T-helper 1 cell (primary cell): ENCODE data around the gene PSMB4.
"Not testable (repeated sequence)": the region's sequence is repeated elsewhere in the genome, so short reads cannot be mapped to it uniquely, and the experiment has no call there.

Experiments
- DNase-seq, 5 donors: peaks; one replicate each; pipeline ENCODE4 v3.0.0-alpha.2; 2012 to 2020
- total RNA-seq, 4 donors: gene quantifications; one replicate each; lab custom pipeline; 2026; lab: John Stamatoyannopoulos, UW

PSMB4 gene
- total RNA-seq, result 152 to 173 (median 167) reads per million in 4 donors

DNA sequence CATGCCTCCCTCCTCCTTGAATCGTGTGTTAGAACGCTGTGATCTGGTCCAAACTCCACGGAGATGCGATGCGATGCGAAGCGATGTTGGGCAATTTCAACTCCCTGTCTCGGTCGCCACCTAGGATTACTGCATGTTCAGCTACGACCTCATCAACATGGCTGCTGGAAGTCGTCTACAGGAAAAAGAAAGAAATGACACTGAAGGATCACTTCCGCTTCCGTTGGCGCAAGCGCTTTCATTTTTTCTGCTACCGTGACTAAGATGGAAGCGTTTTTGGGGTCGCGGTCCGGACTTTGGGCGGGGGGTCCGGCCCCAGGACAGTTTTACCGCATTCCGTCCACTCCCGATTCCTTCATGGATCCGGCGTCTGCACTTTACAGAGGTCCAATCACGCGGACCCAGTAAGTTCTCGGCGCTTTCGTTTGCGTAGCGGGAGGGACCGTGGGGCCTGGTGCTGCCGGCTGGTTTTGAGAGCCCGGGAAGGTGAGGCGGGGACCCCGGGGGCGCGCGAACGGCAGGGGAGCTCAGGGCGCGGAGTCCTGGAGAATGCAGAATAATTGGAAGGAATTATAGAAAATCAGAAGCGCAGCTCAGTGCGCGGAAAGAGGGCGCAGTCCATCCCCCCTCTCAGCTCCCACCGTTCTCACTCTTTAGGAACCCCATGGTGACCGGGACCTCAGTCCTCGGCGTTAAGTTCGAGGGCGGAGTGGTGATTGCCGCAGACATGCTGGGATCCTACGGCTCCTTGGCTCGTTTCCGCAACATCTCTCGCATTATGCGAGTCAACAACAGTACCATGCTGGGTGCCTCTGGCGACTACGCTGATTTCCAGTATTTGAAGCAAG lies at the start of gene PSMB4:
TSS of gene PSMB4 (plus strand) at position 250 of the 848 bp plus-strand sequence. CDS start at position 265, 15 bp downstream.
- DNase-seq, result peak; percentile 64 to 91 (median 77)

DNA sequence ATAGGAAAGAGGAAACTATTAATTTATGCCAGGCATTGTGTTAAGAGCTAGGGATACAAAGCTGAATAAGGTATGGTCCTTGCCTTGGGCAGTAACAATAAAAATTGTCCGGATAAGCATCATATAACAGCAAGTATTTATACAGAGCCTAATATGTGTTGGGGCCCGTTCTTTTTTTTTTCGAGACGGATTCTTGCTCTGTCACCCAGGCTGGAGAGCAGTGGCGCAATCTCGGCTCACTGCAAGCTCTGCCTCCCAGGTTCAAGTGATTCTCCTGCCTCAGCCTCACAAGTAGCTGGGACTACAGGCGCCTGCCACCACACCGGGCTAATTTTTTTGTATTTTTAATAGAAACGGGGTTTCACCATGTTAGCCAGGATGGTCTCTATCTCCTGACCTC lies 49.0 kb upstream of the PSMB4 start:
- not testable (repeated sequence) for DNase-seq

DNA sequence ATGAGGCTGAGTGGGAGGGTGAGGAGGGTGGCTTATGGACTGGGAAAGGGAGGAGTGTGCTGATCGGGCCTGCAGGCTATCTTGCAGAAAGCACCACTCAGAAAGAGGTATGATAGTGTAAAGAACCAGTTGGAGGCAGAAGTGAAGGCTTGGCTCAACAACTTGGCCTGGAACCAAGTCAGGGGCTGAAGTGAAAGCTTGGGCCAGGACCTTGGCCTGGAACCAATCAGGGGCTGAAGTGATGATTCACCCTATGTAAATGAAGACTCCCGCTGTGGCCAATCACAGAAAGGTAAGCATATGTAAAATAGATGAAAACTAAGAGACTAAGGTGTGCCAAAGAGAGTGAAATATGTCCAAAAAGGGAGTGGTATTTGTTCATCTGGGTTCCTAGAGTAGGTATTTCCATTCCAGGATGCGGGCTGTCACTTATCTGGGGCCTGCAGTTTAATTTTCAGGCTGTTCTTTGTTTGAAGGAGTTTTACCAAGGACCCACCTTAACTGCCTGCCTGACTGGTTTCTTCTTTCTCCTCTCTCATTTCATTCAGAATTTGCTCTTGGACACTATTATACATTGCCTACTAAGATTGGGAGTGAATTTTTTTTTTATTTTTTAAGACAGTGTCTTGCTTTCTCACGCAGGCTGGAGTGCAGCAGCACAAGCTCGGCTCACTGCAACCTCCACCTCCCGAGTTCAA lies 47.2 kb upstream of the PSMB4 start:
- no peak for DNase-seq

DNA sequence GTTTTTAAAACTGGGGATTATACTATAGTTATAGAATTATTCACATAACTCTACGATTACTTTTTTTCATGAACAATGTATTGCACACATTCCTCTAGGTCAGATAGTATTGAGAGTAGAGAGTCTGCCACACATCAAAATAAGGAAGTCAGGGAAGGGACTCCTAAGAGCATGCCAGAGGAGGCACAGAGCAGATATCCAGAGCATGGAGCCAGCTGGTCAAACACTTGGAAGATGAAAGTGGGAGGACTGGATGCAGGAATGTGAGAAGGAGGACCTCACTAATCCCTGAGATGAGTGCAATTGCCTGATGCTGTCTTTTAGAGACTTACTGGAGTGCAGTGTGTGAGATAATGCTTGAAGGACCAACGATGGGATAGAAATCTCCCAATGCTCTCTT lies 42.7 kb upstream of the PSMB4 start:
- DNase-seq, result no peak

DNA sequence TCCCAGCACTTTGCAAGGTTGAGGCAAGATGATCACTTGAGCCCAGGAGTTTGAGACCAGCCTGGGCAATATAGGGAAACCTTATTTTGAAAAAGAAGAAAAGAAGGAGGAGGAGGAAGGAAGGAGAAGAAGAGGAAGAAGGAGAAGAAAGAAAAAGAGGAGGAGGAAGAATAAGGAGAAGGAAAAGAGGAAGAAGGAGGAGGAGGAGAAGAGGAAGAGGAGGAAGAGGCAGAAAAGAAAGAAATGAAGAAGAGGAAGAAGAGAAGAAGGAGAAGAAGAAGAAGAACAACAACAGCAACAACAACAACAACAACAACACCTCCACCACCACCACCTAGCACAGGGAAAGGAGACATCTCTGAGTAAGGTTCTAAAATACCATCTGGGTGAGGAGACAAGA lies 37.5 kb upstream of the PSMB4 start:
- DNase-seq, result no peak

DNA sequence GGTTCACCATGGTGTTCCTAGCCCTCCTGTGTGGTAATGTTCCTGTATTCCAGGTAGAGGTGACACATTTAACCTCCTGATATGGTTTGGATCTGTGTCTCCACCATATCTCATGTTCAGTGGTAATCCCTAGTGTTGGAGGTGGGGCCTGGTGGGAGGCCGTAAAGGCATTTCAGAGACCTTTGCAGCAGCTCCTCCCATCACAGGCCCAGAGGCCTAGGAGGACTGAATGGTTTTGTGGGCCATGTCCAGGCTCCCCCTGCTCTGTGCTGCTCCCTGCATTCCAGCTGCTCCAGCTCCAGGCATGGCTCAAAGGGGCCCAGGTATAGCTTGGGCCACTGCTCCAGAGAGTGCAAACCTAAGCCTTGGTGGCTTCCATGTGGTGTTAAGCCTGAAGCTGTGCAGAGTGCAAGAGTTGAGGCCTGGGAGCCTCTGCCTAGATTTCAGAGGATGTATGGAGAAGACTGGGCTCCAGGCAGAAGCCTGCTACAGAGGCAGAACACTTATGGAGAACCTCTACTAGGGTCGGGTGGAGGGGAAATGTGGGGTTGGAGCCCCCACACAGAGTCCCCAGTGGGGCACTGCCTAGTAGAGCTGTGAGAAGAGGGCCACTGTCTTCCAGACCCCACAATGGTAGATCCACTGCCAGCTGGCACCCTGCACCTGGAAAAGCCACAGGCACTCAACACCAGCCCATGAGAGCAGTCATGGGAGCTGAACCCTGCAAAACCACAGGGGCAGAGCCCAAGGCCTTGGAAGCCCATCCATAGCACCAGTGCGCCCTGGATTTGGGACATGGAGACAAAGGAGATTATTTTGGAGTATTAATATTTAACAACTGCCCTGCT lies 36.8 kb upstream of the PSMB4 start:
- no peak for DNase-seq

DNA sequence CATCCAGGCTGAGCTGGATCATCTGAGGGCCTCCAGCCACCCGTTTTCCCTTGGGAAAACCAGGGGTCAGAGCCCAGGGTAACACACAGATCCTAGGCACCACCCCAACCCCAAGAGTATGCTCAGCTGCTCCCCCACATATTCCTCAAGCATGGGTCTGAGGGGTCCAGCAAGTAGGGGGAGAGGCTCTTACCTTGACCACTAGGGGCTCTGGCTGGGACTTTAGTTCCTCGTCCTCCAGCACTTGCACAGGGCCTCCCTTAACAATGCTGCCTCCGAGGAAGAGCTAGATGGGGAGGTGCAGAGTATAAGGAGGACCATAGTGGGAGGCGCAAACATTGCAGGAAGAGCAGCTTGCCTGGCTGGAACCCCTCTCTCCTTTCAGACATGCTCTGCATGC lies 34.4 kb upstream of the PSMB4 start:
- no peak for DNase-seq

DNA sequence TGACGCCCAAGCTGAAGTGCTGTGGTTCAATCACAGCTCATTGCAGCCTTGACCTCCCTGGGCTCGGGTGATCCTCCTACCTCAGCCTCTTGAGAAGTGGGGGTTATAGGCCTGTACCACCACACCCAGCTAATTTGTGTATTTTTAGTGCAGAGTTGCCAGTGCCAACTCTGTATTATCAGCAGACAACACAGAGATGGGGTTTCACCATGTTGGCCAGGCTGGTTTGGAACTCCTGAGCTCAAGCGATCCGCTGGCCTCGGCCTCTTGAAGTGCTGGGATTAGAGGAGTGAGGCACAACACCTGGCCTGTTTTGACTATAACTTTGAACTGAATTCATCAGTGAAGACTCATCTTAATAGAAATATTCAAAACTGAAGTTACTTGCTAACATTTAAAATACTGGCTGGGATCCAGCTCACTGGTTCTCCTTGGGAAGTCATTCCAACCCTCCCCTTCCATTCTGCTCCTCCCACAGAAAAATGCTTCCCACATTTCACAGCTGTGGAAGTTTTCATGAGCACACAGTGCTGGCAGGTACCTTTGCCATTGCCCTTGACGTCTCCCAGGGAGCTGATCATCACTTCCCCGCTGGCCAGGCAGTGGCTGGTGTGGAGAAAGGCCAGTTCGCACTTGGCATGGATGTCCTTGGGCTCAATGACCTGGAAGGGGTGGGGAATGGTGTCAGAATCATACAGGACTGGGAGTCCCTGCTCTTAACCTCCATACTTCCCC lies 31.5 kb upstream of the PSMB4 start:
- no peak for DNase-seq

DNA sequence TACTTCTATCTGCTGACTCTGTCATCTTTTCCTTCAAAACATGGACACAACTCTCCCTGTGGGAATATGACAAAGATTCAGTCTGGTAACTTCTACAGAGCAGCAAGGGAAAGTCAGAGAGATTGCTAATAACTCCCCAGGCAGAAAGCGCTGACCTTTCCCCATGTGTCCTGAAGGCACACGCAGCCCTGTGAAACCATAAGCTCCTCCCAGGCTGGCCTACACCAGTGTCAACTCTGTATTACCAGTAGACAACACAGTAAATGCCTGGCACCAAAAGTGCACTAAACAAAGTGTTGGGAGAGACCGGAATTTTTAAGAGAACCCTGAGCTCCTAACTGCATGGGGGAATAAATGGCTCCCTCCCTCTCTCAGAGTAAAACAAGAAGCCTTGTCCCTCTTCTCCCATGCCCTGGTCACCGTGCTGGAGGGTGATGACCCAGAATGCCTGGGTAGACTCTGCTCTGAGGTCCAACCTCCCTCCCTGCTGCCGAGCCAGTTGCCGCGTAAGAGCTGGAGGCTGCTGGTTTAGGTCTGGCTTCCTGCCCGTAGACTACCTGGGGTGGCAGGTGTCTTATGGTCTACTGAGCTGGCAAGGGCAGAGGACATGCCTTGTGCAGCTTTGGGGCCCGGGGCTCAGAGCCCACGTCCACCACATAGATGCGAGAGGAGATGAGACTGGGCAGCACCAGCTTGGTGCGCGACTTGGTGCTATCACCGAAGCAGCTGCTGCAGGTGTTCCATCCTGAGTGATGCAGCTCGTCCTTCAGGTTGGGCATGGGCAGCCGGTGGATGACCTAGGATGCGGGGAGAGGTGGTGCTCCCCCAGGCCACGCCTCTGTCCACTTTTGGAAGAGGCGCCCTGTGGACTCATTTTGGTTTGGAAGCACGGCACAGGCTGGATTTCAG lies 30.7 kb upstream of the PSMB4 start:
- no peak for DNase-seq

DNA sequence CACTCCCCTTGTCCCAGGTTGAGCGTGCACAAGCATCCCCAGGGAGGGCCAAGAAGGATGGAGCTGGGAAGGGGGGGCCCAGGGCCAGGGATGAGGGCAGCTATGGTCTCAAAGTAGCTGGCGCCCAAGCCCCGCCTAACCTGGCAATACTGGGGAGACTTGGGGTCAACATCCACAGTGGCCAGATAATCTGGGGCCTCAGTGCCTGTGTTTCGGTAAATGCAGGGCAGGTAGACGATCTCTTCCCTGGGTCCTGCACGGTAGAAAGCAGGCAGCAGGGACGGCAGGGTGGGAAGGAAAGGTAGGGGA lies 30.1 kb upstream of the PSMB4 start:
- no peak for DNase-seq

DNA sequence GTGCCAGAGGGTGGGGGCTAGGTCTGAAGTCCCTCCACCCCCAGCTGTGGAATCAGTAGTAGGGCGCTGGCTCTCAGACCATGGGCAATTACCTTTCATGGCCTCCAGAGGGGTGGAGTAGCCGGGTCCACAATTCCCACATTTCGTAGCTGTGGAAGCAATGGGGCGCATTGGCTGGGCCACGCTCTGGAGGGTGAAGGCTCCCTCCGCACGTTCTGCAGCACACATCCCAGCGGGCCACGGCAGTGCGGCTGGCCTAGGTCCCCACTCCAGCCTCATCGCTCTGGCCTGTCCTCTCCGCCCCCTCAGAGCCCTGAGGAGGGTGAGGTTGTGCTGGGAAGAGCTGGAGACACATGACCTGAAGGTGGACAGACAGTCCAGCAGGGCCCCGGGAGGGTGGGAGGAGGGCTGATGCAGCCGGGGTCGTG lies 29.7 kb upstream of the PSMB4 start:
- DNase-seq, result no peak

DNA sequence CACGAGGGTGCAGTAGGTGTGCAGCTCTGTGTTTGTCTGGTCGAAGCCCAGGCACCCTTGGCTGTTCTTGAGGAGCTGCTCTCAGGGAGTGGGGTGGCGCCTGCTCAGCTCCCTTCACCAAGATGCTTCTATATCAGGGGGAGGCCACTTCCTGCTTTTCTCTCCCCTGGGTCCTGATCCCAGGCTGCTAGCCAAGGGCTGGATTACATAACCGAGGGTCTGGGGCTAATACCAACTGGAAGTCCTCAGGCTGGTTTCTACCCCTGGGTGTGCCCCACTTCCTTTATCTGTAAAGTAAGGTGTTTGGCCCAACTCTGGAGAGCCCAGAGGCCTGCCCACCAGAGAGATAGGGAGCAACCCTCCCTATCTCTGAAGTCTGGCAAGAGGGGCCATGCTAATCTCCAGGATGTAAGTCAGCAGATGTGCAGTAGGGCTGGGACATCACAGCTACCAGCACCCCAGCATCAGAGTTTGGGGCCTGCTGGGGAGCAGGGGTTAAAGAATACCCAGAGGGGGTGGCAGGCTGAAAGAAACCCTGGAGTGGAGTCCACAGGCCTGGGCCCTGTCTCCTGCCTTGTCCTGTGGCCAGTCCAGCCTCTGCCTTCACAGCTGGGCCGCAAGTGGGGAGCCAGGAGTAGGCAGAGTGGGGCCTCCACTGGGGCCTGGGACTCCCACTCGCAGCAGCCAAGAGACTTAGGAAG lies 29.0 kb upstream of the PSMB4 start:
- DNase-seq, result no peak

DNA sequence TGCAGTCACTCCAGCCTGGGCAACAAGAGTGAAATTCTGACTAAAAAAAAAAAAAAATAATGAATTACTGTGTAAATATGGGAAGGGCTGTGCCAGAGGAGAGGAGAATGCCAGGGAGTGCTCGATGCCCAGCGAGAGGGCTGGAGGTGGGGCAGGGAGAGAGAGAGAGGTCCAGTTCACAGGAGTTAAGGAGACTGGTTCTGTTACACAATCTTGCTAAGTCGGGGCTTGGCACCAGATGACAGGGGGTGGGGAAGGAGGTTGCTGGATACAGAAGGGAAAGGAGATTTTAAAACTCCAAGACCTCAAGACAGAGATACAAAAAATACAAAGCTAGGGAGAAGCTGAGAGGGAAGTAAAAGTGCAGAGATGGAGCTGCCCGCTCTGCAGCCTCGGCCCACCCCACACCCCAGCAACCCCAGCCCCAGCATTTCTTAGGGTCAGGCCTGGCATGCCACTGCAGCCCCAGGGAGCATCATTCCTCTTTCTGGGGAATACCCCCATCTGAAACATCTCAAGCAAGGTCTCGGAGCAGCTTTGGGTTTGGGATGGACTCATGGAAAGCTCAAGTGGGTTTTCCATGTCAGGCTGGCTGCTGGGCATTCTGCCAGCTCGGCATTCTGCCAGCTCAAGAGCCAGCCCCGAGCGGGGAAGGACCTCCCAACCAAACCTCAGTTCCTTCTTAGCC lies 27.9 kb upstream of the PSMB4 start:
- DNase-seq, result no peak

DNA sequence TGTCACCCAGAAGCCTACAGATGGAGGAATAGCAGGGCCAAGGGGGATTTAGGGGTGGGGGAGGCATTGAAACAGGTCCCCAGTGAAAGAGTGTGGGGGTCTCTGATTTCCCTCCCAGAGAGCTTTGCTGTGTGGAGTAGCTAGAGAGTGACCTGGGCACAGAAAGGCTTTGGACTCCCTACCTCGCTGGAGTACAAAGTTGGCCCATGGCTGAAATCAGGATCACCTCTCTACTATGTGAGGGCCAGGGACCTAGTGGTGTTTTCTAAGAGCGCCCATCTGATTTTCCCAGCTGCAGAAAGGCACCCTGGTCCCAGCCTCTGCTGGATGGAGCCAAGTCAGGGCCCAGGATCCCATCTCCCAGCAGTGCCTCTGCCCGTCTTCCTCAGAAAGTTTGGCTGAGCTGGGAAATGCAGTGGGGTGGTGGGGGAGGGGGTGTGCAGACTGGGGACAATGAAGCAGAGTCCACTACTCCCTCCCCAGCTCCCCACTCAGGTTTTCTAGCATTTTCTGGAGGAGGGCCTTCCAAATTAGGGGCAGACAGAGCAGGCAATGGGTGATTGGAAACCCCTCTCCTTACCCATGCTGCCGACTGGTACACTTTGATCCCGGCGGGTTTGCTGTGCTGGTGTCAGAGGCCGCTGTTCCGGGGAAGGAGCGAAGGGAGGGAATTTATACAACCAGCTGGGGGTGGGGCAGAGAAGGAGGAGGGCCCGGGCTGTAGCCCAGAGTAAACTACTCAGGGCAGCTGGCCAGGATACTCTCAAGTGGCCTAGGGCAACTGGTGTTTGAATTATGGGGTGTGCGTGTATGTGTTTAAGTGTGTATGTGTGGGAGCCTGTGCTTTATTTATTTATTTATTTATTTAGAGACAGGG lies 27.1 kb upstream of the PSMB4 start, which contains the start of gene SELENBP1:
TSS of gene SELENBP1 (minus strand) at position 648 of the 877 bp plus-strand sequence. CDS start at position 584, 64 bp downstream.
- no peak for DNase-seq

DNA sequence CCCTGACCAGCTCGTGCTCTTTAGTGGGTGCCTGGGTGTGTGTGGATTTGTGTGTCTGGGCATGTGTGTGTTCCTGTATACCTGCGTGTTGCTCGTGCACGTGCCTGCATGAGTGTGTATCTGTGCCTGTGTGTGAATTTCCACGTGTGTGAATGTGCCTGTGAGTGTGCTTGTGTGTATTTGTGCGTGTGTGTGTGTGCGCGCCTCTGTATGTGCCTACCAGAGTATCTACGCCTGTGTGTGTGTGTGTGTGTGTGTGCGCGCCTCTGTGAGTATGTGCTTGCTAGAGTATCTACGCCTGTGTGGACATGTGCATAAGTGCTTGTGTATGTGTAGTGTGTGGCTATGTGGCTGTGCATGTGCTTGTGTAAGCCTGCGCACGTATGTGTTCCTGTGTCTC lies 26.2 kb upstream of the PSMB4 start:
- no peak for DNase-seq

DNA sequence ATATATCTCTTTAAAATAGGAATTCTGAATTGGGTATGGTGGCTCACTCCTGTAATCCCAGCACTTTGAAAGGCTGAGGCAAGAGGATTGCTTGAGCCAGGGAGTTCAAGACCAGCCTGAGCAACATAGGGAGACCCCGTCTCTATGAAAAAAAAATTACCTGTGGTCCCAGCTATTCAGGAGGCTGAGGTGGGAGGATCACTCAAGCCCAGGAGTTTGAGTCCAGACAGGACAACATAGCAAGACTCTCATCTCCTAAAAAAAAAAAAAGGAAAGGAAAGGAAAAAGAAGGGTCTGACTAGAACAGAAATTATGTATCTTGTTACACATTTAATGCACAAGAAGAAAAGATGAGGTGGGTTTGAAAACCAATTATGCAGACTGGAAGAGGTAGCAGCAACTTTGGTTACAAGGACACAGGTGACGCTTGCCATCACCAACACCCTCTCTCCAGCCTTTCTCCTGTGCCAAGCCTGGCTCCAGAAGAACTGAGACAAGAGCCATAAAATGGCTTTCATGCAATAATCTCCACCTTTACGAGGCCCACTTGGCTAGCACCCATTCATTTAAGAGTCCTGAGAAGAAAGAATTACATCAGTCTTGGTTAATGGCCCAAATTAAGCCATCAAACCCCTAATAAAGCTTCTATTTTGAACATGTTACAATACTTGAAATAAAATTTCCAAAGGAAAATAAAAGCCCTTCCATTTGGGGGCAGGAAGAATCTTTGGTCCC lies 22.1 kb upstream of the PSMB4 start:
- DNase-seq, result no peak

DNA sequence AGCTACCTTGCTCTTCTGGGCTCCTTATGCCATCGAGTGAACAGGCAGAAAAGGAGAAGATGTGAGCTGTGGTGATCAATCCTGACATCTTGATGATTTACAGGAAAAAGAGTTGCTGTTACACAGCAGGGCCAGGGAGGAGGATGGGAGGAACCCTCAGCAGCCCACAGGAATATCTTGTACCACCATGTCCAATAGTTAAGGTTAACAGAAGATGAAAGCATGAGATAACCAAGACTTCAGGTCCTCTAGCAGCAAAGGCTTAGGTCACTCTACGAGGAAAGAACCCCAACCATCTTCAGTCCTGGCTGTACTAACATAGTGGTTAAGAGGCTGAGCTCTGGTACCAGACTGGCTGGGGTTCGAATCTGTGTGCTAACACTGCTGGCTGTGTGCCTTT lies 14.8 kb upstream of the PSMB4 start:
- DNase-seq, result no peak

DNA sequence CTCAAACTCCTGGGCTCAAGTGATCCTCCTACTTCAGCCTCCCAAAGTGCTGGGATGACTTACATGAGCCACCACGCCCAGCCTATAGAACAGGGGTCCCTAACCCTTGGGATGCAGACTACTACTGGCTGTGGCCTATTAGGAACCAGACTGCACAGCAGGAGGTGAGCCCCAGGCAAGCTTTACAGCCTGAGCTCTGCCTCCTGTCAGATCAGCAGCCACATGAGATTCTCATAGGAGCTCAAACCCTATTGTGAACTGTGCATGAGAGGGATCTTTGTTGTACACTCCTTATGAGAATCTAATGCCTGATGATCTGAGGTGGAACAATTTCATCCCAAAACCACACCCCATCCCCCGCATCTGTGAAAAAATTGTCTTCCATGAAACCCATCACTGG lies 13.4 kb upstream of the PSMB4 start:
- no peak for DNase-seq
